Ishikawa (cell line): ENCODE measurements around the gene GLP2R.

Experiments used
- CEBPB ChIP-seq: IDR thresholded peaks from 2 replicates; pipeline ENCODE4 v1.6.1; 2012
- CREB1 ChIP-seq: IDR thresholded peaks from 2 replicates; pipeline ENCODE4 v1.6.1; 2012; ENCODE audit warnings: low read depth
- EGR1 ChIP-seq: IDR thresholded peaks from 2 replicates; pipeline ENCODE4 v1.6.1; 2012
- EP300 ChIP-seq: IDR thresholded peaks from 2 replicates; pipeline ENCODE4 v1.6.1; 2012; ENCODE audit warnings: borderline replicate concordance
- FOXM1 ChIP-seq: IDR thresholded peaks from 2 replicates; pipeline ENCODE4 v1.6.1; 2012; ENCODE audit warnings: low read depth, borderline replicate concordance
- MAX ChIP-seq: IDR thresholded peaks from 2 replicates; pipeline ENCODE4 v1.6.1; 2012
- NFIC ChIP-seq: IDR thresholded peaks from 2 replicates; pipeline ENCODE4 v1.6.1; 2012
- RAD21 ChIP-seq: IDR thresholded peaks from 2 replicates; pipeline ENCODE4 v1.6.1; 2012; ENCODE audit warnings: low read depth
- REST ChIP-seq: IDR thresholded peaks from 2 replicates; pipeline ENCODE4 v1.6.1; 2012; ENCODE audit warnings: low read depth, mild to moderate bottlenecking
- TAF1 ChIP-seq: IDR thresholded peaks from 2 replicates; pipeline ENCODE4 v1.6.1; 2012; ENCODE audit warnings: low read depth, mild to moderate bottlenecking
- TCF12 ChIP-seq: IDR thresholded peaks from 2 replicates; pipeline ENCODE4 v1.6.1; 2012; ENCODE audit warnings: low read depth
- TEAD4 ChIP-seq: IDR thresholded peaks from 2 replicates; pipeline ENCODE4 v1.6.1; 2012
- USF1 ChIP-seq: IDR thresholded peaks from 2 replicates; pipeline ENCODE4 v1.6.1; 2012
- YY1 ChIP-seq: IDR thresholded peaks from 2 replicates; pipeline ENCODE4 v1.6.1; 2012; ENCODE audit warnings: low read depth
- ZBTB7A ChIP-seq: IDR thresholded peaks from 2 replicates; pipeline ENCODE4 v1.6.1; 2012; ENCODE audit warnings: low read depth

Gene GLP2R

GRCh38 chr17:9918804-9919352 is 93.2 kb downstream of the GLP2R start:
- TF ChIP-seq MAX (no peak), RAD21 (no peak), REST (no peak), TAF1 (no peak), NFIC (no peak), CREB1 (no peak), EP300 (no peak), TCF12 (no peak), TEAD4 (no peak), USF1 (no peak), EGR1 (no peak), ZBTB7A (no peak), YY1 (no peak), CEBPB (no peak), FOXM1 (no peak)

GRCh38 chr17:9922012-9922848 is 96.5 kb downstream of the GLP2R start:
- no peak for TF ChIP-seq ZBTB7A
- no peak for TF ChIP-seq FOXM1
- TF ChIP-seq RAD21, result no peak
- TF ChIP-seq TEAD4, result no peak
- TF ChIP-seq YY1, result no peak
- no peak for TF ChIP-seq EP300
- no peak for TF ChIP-seq TAF1
- TF ChIP-seq MAX, result no peak
- no peak for TF ChIP-seq USF1
- TF ChIP-seq EGR1, result no peak
- no peak for TF ChIP-seq TCF12
- TF ChIP-seq CREB1, result no peak
- no peak for TF ChIP-seq NFIC
- no peak for TF ChIP-seq CEBPB
- no peak for TF ChIP-seq REST

- TF ChIP-seq RAD21 (peak; percentile 74), USF1 (no peak)
Observed at GRCh38 chr17:9924735-9925191, 99.0 kb downstream of the GLP2R start.

- TF ChIP-seq EGR1 (no peak), YY1 (no peak), TEAD4 (no peak), FOXM1 (no peak), TCF12 (no peak), USF1 (no peak), CEBPB (no peak), NFIC (no peak), REST (no peak), CREB1 (no peak), RAD21 (no peak), MAX (no peak), TAF1 (no peak), EP300 (no peak), ZBTB7A (no peak)
Observed at GRCh38 chr17:9925457-9925856, 99.7 kb downstream of the GLP2R start.
